IPS-18c (cell line): ENCODE measurements around the gene LYST.
"Not testable (repeated sequence)": the region's sequence is repeated elsewhere in the genome, so short reads cannot be mapped to it uniquely, and the experiment has no call there.

Source experiments
- H3K4me3 ChIP-seq: 2 replicates; pipeline ENCODE4 v1.7.0; 2013; ENCODE audit warnings: low read depth, mild to moderate bottlenecking, low read length, moderate library complexity; ENCODE audit not compliant: insufficient read depth
- H3K9me3 ChIP-seq: one replicate; pipeline ENCODE4 v1.6.1; 2013; ENCODE audit warnings: mild to moderate bottlenecking, low read length, moderate library complexity; ENCODE audit not compliant: control insufficient read depth, insufficient read depth

The LYST gene, protein sequence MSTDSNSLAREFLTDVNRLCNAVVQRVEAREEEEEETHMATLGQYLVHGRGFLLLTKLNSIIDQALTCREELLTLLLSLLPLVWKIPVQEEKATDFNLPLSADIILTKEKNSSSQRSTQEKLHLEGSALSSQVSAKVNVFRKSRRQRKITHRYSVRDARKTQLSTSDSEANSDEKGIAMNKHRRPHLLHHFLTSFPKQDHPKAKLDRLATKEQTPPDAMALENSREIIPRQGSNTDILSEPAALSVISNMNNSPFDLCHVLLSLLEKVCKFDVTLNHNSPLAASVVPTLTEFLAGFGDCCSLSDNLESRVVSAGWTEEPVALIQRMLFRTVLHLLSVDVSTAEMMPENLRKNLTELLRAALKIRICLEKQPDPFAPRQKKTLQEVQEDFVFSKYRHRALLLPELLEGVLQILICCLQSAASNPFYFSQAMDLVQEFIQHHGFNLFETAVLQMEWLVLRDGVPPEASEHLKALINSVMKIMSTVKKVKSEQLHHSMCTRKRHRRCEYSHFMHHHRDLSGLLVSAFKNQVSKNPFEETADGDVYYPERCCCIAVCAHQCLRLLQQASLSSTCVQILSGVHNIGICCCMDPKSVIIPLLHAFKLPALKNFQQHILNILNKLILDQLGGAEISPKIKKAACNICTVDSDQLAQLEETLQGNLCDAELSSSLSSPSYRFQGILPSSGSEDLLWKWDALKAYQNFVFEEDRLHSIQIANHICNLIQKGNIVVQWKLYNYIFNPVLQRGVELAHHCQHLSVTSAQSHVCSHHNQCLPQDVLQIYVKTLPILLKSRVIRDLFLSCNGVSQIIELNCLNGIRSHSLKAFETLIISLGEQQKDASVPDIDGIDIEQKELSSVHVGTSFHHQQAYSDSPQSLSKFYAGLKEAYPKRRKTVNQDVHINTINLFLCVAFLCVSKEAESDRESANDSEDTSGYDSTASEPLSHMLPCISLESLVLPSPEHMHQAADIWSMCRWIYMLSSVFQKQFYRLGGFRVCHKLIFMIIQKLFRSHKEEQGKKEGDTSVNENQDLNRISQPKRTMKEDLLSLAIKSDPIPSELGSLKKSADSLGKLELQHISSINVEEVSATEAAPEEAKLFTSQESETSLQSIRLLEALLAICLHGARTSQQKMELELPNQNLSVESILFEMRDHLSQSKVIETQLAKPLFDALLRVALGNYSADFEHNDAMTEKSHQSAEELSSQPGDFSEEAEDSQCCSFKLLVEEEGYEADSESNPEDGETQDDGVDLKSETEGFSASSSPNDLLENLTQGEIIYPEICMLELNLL (N-terminal part only)

DNA sequence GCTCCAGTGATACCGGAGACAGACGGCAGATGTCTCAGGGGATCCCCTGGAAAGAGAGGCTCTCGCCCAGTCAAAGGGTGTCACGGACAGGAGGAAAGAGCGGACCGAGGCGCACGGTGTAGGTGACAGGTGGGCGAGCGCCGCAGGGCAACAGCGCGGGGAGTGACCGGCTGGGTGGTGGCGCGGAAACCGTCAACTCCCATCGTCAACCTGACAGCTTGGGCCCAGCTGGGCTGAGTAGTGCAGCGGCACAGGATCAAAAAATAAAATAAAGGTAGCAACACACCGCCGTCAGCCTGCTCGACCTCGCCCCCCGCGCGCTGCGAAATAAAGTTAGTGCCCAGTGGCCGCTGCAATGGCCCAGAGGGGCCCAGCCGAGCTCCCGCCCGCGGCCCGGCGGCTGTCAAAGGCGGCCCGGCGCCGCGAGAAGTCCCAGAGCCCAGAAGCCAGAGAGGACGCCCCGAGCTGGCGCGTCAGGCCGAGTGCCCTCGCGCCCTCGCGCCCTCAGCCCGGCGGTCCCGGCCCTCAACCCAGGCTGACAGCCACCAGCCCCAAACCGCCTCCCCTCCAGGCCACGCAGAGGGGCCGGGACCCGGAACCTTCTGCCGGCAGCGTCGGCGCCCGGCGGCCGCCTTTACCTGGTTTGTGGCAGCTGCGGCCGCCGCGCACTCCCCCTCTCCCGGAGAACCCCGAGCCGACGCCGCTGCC, at the start of gene LYST:
LYST (minus strand) TSS at position 702 of the 708 bp plus-strand sequence. CDS start 36,489 bp downstream, outside the sequence.
- Histone ChIP-seq H3K4me3 (peak within 1 kb of the TSS; percentile 75), H3K9me3 (no peaks in the 10 kb centered on the region)

DNA sequence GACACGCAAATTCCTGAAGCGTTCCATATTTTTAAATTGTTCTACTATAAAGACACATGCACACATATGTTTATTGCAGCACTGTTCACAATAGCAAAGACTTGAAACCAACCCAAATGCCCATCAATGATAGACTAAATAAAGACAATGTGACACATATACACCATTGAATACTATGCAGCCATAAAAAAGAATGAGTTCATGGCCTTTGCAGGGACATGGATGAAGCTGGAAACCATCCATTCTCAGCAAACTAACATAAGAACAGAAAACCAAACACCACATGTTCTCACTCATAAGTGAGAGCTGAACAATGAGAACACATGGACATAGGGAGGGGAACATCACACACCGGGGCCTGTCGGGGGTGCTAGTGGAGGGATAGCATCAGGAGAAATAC, 48.8 kb upstream of the LYST start:
- not testable (repeated sequence) for H3K4me3 ChIP-seq

DNA sequence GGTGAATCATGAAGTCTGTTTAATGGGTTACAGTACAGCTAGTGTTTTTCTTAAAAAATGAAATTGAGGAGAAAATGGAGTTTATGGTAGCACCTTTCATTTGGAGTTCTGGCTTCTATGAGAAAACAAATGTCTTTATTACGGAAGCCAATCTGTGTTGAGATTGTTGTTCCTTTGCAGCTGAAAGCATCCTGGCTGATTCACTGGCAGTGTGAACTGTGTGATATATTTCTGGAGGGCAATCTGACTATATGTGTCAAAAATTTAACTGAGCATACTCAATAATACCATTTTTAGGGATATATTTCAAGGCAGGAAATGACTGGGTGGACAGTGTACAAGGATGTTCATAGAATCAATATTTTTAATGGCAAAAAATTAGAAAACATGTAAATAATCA, 46.6 kb upstream of the LYST start:
- H3K9me3 ChIP-seq: no peaks in the 10 kb centered on the region

More for the DNA sequence above, 48.8 kb upstream of the LYST start:
- not testable (repeated sequence) for H3K9me3 ChIP-seq

DNA sequence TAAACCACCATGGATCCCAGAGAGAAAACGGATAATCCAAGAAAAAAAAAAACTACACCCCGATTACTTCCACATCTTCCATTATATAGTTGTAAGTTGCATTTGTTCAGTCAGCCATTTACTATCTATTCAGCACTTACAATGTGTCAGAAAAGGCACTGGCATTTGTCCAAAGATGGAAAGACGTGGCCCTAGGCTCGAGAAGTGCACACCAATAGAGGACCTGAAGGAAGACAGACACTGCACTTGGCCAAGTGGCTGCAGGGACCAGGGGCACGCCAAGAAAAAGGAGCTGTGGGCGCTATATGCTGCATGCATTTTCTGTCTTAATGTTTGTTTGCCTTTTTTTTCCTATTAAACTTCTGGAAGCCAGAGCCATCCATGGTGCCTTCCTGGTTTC, 45.2 kb upstream of the LYST start:
- H3K9me3 ChIP-seq: no peaks in the 10 kb centered on the region
- no peak overlapping the region for H3K4me3 ChIP-seq

More for the DNA sequence above, 46.6 kb upstream of the LYST start:
- H3K4me3 ChIP-seq: no peak overlapping the region

DNA sequence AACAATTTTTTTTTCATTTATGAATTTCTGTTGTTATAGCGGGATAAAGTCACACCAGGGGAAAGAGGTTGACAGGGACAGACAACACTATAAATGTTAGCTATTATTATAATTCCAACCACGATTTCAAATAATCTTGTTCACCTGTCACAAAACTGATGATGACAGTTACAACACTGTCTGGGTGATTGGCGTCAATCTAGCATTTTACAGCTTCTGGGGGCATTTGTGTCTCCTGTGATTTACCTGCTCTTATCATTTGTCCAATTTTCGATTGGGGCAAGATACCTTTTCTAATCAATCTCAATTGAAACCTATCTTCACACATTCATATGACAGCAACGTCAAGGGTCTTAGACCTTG, 44.6 kb upstream of the LYST start:
- Histone ChIP-seq H3K9me3 (no peaks in the 10 kb centered on the region), H3K4me3 (no peak overlapping the region)

DNA sequence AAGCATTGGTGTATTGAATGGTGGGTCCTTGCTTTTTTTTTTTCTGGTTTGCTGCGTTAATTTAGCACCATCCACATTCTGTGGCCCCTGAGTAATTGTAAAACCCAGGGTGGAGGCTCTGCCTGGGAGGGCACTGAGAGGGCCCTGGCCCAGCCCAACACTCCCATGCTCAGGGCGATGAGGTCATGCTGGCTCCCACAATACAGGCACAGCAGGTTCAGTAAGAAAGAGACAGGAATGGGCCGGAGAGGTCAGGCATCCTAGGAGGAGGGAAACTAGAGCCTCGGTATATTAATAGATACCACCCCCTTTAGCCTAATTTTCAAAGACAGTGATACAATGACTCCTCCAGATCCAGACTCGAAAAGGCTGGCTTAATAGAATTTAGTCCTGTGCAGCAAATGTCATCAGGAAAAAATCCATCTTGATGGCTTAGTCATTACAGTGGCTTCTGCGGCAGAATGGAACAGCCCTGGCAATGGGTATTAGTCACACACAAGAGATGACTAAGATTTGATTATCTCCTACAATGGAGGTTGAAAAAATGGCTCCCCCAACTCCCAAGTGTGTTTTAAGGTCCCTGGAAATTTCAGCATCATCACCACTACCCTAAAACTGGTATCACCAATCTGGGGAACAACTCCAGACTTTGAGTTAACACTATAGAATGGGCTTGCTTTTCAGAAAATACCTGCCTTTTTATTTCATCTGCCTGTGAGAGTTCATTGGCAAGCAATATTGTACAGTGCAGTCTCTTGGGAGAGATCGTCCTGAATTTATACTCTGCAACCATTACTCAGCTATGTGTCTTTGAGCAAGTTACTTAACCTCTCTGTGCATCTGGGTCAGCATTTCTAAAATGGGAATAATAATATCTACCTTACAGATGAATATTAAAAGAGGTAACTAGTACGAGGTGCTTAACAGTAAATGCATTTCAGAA, 43.9 kb upstream of the LYST start:
- no peaks in the 10 kb centered on the region for H3K9me3 ChIP-seq
- H3K4me3 ChIP-seq: no peak overlapping the region

DNA sequence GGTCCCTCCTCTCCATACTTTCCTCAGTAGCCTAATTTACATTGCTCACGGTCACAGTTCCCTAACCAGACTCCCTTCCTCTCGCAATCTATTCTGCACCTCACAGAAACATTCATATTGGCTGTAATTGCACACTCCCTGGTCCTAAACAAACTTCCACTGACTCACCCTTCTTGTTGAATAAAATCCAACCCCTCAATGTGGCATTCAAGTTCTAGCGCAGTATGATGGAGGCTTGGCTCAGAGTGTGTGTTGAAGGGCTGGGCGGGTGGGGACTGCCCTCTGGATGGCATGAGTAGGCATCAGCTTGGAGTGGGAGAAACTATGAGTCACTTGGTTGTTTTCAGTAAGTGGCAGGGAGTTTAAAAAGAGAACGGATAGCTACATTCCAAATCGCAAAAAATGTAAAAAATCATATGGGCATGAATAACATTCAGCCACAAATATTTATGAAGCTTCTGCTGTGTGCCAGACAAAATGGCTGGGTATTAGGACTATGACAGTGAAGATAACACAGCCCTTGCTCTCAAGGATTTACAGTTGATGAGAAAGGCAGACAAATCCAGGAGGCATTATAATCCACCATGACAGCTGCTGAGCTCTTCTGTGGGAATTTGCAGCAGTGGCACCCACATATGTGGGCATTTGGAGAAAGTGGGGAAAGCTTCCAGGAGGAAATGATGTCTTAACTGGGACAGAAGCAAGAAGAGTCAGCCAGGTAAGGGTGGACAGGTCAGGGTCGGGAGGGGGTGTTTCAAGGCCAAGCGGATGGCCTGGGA, 42.2 kb upstream of the LYST start:
- Histone ChIP-seq H3K4me3 (no peak overlapping the region), H3K9me3 (no peaks in the 10 kb centered on the region)

DNA sequence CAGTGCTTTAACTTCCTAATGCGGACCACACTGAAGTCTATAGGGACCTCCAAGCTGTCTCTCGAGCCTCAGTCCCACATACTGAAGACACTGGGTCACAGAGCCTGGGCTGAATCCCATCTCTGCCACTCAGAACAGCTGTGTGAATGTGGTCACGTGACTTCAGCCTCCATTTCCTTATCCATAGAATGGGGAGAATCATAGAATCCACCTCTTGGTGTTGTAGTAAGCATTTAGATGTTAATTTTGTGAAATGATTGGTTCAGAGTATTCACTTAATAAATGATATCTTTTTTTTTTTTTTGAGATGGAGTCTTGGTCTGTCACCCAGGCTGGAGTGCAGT, 41.2 kb upstream of the LYST start:
- H3K4me3 ChIP-seq: no peak overlapping the region
- no peaks in the 10 kb centered on the region for H3K9me3 ChIP-seq

DNA sequence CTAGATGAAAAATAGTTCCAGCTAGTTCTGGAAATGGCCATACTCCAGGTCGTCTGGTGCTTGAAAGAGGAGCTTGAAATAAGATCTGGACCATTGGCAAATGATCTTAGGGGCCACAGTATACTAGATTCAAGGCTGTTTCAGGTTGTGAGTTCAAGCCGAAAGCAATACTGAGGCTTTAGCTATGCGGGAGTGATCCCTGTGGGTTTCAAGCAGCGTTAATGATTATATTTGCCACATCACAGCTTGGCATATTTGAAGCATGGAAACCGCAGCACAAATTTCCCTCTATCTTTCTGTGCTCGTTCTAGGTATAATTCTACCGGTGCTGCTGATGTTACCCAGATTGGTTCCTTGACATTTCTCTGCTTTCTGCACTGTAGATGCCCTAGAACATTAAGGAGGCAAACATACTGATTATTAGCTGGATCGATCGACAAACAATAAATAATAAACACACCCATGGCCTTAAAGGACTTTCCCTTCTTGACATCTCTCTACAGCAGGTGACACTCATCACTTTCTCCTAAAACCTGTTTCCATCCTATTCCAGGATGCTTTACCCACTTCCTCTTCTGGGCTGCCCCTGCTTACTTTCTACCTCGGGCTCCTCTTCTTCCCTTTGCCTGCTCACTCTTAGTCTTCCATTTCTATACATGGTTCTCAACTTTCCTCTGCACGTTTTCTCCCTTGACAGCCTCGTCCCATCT, 40.6 kb upstream of the LYST start:
- no peaks in the 10 kb centered on the region for H3K9me3 ChIP-seq
- H3K4me3 ChIP-seq: no peak overlapping the region

DNA sequence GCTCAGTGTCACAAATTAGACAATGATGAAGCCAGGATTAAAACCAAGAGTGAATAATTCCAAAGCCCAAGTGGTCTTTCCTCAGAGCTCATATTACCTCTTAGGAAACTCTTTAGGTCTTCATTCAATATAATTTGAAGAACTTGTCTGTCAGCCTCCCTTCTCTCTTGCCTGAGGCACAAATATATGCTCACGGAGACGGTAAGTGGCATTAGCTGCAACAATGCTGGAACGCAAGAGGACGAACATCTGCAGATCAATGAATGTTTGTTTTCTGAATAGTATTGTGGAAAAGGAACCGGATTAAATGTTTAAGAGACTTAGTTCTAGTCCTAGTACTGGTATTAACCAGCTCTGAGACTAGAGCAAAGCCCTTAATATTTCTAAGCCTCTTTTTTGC, 39.7 kb upstream of the LYST start:
- Histone ChIP-seq H3K9me3 (no peaks in the 10 kb centered on the region), H3K4me3 (no peak overlapping the region)

DNA sequence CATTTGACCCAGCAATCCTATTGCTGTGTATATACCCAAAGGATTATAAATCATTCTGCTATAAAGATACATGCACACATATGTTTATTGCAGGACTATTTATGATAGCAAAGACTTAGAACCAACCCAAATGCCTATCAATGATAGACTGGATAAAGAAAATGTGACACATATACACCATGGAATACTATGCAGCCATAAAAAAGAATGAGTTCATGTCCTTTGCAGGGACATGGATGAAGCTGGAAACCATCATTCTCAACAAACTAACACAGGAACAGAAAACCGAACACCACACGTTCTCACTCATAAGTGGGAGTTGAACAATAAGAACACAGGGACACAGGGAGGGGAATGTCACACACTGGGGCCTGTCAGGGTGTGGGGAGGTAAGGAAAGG, 37.1 kb upstream of the LYST start:
- not testable (repeated sequence) for H3K4me3 ChIP-seq

DNA sequence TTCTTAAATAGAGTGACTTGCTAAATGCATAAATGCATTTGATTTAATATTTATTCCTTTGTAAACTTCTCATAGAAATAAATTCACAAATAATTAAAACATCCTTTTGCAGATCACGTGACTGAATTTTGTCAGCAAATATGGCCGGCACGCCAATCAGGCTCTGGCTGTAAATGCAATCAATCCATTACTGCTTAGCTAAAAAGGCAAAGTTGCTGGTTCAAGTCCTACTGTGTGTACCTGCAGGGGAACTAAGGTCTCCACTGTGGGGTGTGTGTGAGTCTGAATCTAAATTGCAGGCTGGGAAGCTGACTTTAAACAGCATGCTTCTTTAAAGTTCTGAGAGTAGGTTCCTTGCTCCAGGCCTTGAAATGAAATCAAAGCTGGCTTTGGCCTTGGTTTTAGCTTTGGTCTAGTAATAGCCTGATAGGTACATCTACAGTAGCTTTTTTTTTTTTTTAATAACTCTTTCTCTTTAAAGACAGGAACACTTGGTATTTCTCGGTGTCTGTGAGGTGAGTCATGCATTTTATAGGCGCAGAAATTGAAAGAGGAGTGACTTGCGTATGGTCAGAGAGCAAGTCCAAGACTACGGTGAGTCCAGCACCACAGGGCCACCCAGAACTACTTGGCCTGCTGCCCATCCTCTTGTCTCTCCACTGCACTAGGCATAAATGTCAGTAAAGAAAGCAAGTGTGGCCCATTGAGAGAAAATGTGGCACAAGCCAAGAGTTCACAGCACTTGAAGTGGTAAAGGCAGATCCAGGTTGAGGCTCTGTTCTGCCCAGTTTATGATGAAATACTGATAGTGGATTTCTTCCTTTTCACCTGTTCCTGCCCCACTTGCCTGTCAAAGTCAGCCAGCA, 36.2 kb upstream of the LYST start:
- no peak overlapping the region for H3K4me3 ChIP-seq

More for the DNA sequence above, 37.1 kb upstream of the LYST start:
- H3K9me3 ChIP-seq: not testable (repeated sequence)

DNA sequence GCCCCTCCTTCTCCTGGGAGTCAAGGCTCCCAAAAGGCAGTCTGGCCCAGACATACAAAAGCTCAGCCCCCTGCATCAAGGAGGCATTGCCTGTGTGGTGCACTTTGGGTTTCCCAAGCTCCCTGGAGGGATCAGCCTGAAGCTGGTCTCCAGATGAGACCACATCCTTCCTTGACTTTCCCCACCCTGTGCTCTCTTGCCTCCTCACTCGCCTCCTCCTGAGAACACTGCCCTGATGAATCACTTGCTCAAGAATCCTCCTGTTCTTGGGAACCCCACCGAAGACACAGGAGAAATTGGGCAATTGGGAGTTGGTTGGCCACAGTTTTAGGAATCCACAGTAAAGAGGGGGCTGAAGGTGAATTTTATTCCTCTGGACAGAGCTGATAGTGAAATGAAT, 34.8 kb upstream of the LYST start:
- Histone ChIP-seq H3K4me3 (no peak overlapping the region), H3K9me3 (no peaks in the 10 kb centered on the region)

More for the DNA sequence above, 36.2 kb upstream of the LYST start:
- no peaks in the 10 kb centered on the region for H3K9me3 ChIP-seq

DNA sequence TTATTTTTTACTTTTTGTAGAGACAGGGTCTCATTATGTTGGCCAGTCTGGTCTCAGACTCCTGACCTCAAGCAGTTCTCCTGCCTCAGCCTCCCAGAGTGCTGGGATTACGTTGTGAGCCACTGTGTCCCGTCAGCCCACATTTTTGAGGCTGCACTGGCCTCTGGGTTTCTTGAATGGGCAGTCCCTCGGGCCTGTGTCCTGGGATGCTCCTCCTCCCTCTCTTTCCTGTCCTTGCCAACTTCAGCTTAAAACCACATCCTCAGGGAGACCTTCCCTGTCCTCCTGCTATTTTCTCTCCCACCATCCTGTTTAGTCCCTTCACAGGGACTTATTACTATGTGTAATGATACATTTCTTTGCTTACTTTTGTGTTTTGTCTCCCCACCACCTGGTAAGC, 31.4 kb upstream of the LYST start:
- Histone ChIP-seq H3K4me3 (no peak overlapping the region), H3K9me3 (no peaks in the 10 kb centered on the region)
